Right lobe of liver (tissue), 6 donors: ENCODE measurements around the gene CADM2. TPM values are rescaled to one million over a fixed set of nuclear protein-coding genes. Genes with fewer than 3 reads are reported as not detected.
"Not testable (repeated sequence)": the region's sequence is repeated elsewhere in the genome, so short reads cannot be mapped to it uniquely, and the experiment has no call there.

Source experiments
- ATAC-seq, 4 donors: fragments of 200-7000 bp; cut with Tn5 transposase; one replicate each; pipeline ENCODE4 v1.9.1; 2020; ENCODE audit warnings: mild to moderate bottlenecking in 4 of 4, moderate library complexity in 4 of 4
- DNase-seq, 3 donors: peaks; one replicate each; pipeline ENCODE4 v3.0.0-alpha.2; 2020
- H3K27ac ChIP-seq, 3 donors: fragments of 200-600 bp; one replicate each; pipeline ENCODE4 v1.8.0; 2022
- H3K27me3 ChIP-seq, 2 donors: fragments of 200-600 bp; one replicate each; pipeline ENCODE4 v1.8.0; 2022
- H3K36me3 ChIP-seq, 4 donors: fragments of 200-600 bp; sonication (generic) in 1 of 4; one replicate each; pipeline versions ENCODE4 v1.5.1 to v1.8.0; 2017 to 2022; ENCODE audit warnings: control low read depth in 1 of 4
- H3K4me1 ChIP-seq, 4 donors: fragments of 200-600 bp; sonication (generic) in 1 of 4; one replicate each; pipeline versions ENCODE4 v1.5.1 to v1.8.0; 2017 to 2022; ENCODE audit warnings: control low read depth in 1 of 4
- H3K4me3 ChIP-seq, 3 donors: fragments of 200-600 bp; one replicate each; pipeline ENCODE4 v1.8.0; 2022
- H3K9me3 ChIP-seq, 4 donors: fragments of 200-600 bp; sonication (generic) in 1 of 4; one replicate each; pipeline versions ENCODE4 v1.5.1 to v1.8.0; 2017 to 2022; ENCODE audit warnings: control low read depth in 1 of 4
- CTCF ChIP-seq, 4 donors: fragments of 200-600 bp in 3 of 4; fragments of 450-650 bp in 1 of 4; IDR thresholded peaks; one replicate each; pipeline versions ENCODE4 v1.5.1 to v1.8.0; 2016 to 2022; ENCODE audit warnings: antibody characterized with exemption in 4 of 4, mild to moderate bottlenecking in 2 of 4
- POLR2A ChIP-seq: fragments of 450-650 bp; IDR thresholded peaks from one replicate; pipeline ENCODE4 v1.6.1; 2017; ENCODE audit warnings: antibody characterized with exemption, mild to moderate bottlenecking
- WGBS: methylation state at CpG from one replicate; pipeline ENCODE4 v1.1.6; 2018; ENCODE audit warnings: low coverage, low lambda C conversion rate; ENCODE audit not compliant: insufficient coverage; ENCODE audit errors: missing lambda C conversion rate; 5-methylcytosine and 5-hydroxymethylcytosine counted together
- intact Hi-C, 2 donors: fragments of 100-400 bp; cut with DNase I; formaldehyde crosslinking; loops; one replicate each; pipeline versions ENCODE4 v1.11.2 to v1.14.1; 2022
- total RNA-seq, 6 experiments: library from RNA; depleted of rRNA in 2 of 6; stranded (reverse); fragments of >200 nt in 2 of 6; fragmentation: NEBNext Ultra II Directional in 3 of 6; extraction: Animal tissue kit (Norgen Biotek cat#: 25700) in 3 of 6; gene quantifications; one replicate each; pipeline versions ENCODE4 v1.1.0 to v1.2.4, GENCODE V29; 2016 to 2023
- donor health status: DM: no; HTN: yes; CAD: no.
- donor health status: DM: no; HTN: no; CAD: no.
- donor health status: DM: no; HTN: no; CAD: no.
- donor health status: DM: no; HTN: yes; CAD: no.
- donor health status: DM: no; HTN: yes; CAD: no.

CADM2 gene
- total RNA-seq, 6 experiments from 2014 or later, result under 0.01 to 1.7 (median 0.15) TPM

DNA sequence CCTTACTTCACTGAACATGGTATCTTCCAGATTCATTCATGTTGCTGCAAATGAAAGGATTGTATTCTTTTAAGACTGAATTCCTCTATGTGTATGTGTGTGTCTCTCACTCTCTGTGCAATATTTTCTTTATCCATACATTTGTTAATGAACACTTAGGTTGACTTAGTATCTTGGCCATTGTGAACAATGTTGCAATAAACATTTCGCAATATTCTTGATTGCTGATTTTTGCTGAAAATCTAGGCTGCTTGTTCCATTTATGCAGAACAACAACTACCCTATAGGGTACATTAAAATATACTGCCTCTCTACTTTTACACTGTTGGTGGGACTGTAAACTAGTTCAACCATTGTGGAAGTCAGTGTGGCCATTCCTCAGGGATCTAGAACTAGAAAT lies 732.4 kb downstream of the CADM2 start:
- intact Hi-C loops, result no loop called here
- Histone ChIP-seq H3K36me3 (no peaks in the 10 kb centered on the region), H3K4me3 (no peak overlapping the region), H3K27ac (no peak overlapping the region), H3K27me3 (no peaks in the 10 kb centered on the region), H3K4me1 (no peaks in the 10 kb centered on the region), H3K9me3 (no peaks in the 10 kb centered on the region)
- ATAC-seq (no peak), DNase-seq (no peak)
- 77% methylated on average over 1 of the region's 1 CpG for whole genome bisulfite sequencing
- TF ChIP-seq CTCF (IDR thresholded peaks at IDR 0.05) (no peak), POLR2A (no peak)

DNA sequence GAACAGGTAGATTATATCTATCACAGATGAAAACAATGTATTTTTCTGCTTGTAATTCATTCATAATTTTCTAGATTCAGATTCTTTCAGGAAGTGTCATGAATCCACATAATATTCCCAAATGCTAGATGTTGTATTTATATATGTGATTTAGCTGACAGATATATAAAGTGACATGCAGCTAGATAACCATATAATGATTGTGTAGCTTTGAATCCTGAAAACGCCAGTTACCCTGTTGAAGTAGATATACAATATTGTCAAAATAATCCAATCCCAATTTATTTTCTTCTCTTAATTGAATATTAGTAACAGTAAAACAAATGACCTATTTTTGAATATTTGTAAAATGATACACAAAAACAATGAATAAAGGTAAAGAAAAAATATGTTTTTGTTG lies 738.4 kb downstream of the CADM2 start:
- 14% methylated on average over 1 of the region's 1 CpG for WGBS
- H3K27me3 ChIP-seq, result no peaks in the 10 kb centered on the region
- TF ChIP-seq CTCF (IDR thresholded peaks at IDR 0.05) (no peak), POLR2A (no peak)
- no peak overlapping the region for H3K27ac ChIP-seq
- DNase-seq (no peak), ATAC-seq (no peak)
- no peak overlapping the region for H3K4me3 ChIP-seq
- H3K9me3 ChIP-seq, result no peaks in the 10 kb centered on the region
- intact Hi-C loops, result no loop called here
- no peaks in the 10 kb centered on the region for H3K4me1 ChIP-seq
- H3K36me3 ChIP-seq, result no peaks in the 10 kb centered on the region

- TF ChIP-seq POLR2A, result no peak
- TF ChIP-seq CTCF (IDR thresholded peaks at IDR 0.05), result no peak
- Histone ChIP-seq H3K27me3 (no peaks in the 10 kb centered on the region), H3K9me3 (no peaks in the 10 kb centered on the region), H3K4me3 (no peak overlapping the region), H3K36me3 (no peaks in the 10 kb centered on the region), H3K4me1 (no peaks in the 10 kb centered on the region), H3K27ac (no peak overlapping the region)
- WGBS, result 66% methylated on average over 2 of the region's 2 CpGs
- ATAC-seq, result no peak
- intact Hi-C loops, result no loop called here
- DNase-seq, result no peak
Observed at GRCh38 chr3:85706130-85706529, 747.3 kb downstream of the CADM2 start.

- H3K27ac ChIP-seq, DNase-seq, H3K9me3 ChIP-seq, intact Hi-C loops, H3K27me3 ChIP-seq, H3K36me3 ChIP-seq, H3K4me3 ChIP-seq, H3K4me1 ChIP-seq: not testable (repeated sequence)
- ATAC-seq, result peak in 1 of 4 donors; percentile 55
- WGBS, result 33% methylated on average over 1 of the region's 1 CpG
Observed at GRCh38 chr3:85708325-85708724, 749.5 kb downstream of the CADM2 start.

DNA sequence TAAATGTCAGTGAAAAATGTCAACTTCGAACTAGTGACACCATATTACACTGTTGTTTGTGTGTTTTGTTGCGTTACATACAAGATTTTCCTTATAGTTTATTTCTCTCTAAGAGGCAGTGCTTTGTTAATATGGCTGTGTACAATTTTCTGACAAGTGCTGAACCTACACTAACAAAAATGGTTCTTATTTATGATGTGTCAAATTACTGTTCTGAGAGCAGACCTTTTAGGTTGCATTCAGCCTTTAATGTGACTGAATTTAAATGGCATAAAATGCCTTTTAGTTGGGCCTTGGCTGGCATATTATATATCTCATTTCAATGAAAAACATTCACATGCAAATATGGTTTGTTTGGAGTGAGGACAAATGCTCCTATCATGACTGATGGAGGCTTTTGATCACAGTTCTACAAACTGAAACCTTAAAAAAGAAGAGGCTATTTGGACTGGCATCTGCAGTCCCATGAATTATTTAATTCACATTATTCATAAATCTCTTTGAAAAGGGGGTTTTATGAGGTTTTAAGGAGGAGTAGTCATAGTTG lies 750.6 kb downstream of the CADM2 start:
- Histone ChIP-seq H3K36me3 (no peaks in the 10 kb centered on the region), H3K27ac (no peak overlapping the region), H3K9me3 (no peaks in the 10 kb centered on the region), H3K4me1 (no peaks in the 10 kb centered on the region), H3K4me3 (no peak overlapping the region), H3K27me3 (no peaks in the 10 kb centered on the region)
- 28% methylated on average over 2 of the region's 2 CpGs for WGBS
- TF ChIP-seq CTCF (IDR thresholded peaks at IDR 0.05) (no peak), POLR2A (no peak)
- DNase-seq (no peak), ATAC-seq (no peak)
- intact Hi-C loops, result no loop called here
